Amygdala (tissue), 56 donors: ENCODE results near the gene ODC1.

Source experiments
- DNase-seq, 56 donors: peaks; one replicate each; lab custom pipeline; 2025; lab: John Stamatoyannopoulos, UW

ODC1 gene

GRCh38 chr2:10405448-10405847 is 42.7 kb downstream of the ODC1 start:
- DNase-seq: peak in 35 of 56 donors; percentile 9 to 79 (median 37)

- DNase-seq: peak in 15 of 56 donors; percentile 15 to 50 (median 37)
These were observed 43.6 kb downstream of the ODC1 start for GRCh38 chr2:10404324-10405143.

GRCh38 chr2:10402653-10403215 is 45.4 kb downstream of the ODC1 start:
- no peak for DNase-seq

GRCh38 chr2:10402062-10402585 is 46.0 kb downstream of the ODC1 start:
- DNase-seq: no peak

- no peak for DNase-seq
These were observed 46.9 kb downstream of the ODC1 start for GRCh38 chr2:10400978-10401951.

GRCh38 chr2:10400568-10400977 is 47.6 kb downstream of the ODC1 start:
- DNase-seq: peak in 7 of 56 donors; percentile 11 to 33 (median 19)

GRCh38 chr2:10400002-10400401 is 48.1 kb downstream of the ODC1 start:
- no peak for DNase-seq

GRCh38 chr2:10399358-10399757 is 48.8 kb downstream of the ODC1 start:
- DNase-seq: no peak

GRCh38 chr2:10398496-10398895 is 49.6 kb downstream of the ODC1 start:
- DNase-seq: no peak

- no peak for DNase-seq
These were observed 50.2 kb downstream of the ODC1 start for GRCh38 chr2:10397878-10398277.

- DNase-seq: no peak
These were observed 50.7 kb downstream of the ODC1 start for GRCh38 chr2:10397297-10397875.

GRCh38 chr2:10396464-10396863 is 51.7 kb downstream of the ODC1 start:
- no peak for DNase-seq

- DNase-seq: no peak
These were observed 52.2 kb downstream of the ODC1 start for GRCh38 chr2:10395893-10396292.

GRCh38 chr2:10393640-10393982 is 54.5 kb downstream of the ODC1 start:
- no peak for DNase-seq

- DNase-seq: no peak
These were observed 55.0 kb downstream of the ODC1 start for GRCh38 chr2:10392951-10393639.

GRCh38 chr2:10392548-10392947 is 55.6 kb downstream of the ODC1 start:
- no peak for DNase-seq

GRCh38 chr2:10392100-10392499 is 56.0 kb downstream of the ODC1 start:
- DNase-seq: no peak

GRCh38 chr2:10390369-10390801 is 57.7 kb downstream of the ODC1 start:
- DNase-seq: no peak
